PC-9 (cell line): ENCODE measurements around the gene ARL8B. TPM values are rescaled to one million over a fixed set of nuclear protein-coding genes. Genes with fewer than 3 reads are reported as not detected.

Experiments used
- BruUV-seq: library from RNA; stranded (reverse); fragments of 400-500 nt; replicated peaks from 2 replicates; lab custom pipeline; 2021; lab: Mats Ljungman, UMichigan
- CTCF ChIA-PET: fragments of 300-600 bp; sonication (Branson Sonifier 250); formaldehyde crosslinking; loops from one replicate; lab custom pipeline; 2022; ENCODE audit warnings: antibody characterized with exemption; lab: Charles Lee
- POLR2A ChIA-PET: fragments of 300-600 bp; sonication (Branson Sonifier 250); formaldehyde crosslinking; loops from one replicate; lab custom pipeline; 2022; ENCODE audit warnings: antibody characterized with exemption; ENCODE audit not compliant: unreplicated experiment; lab: Charles Lee
- DNase-seq, 2 experiments: peaks; one replicate each; pipeline versions ENCODE4 v3.0.0 to v3.0.0-alpha.2; 2015 to 2022; ENCODE audit warnings: mixed read lengths in 1 of 2
- H2AFZ ChIP-seq: fragments of 200-600 bp; sonication (generic); 2 replicates; pipeline ENCODE4 v1.8.1; 2017; ENCODE audit warnings: antibody characterized with exemption
- H3F3A ChIP-seq: fragments of 200-600 bp; sonication (generic); 2 replicates; pipeline ENCODE4 v1.8.1; 2017; ENCODE audit warnings: antibody characterized with exemption, mild to moderate bottlenecking, low read depth; ENCODE audit not compliant: insufficient read depth
- H3K27ac ChIP-seq: fragments of 200-600 bp; sonication (generic); 2 replicates; pipeline ENCODE4 v1.6.1; 2016; ENCODE audit warnings: mixed run types
- H3K27me3 ChIP-seq: fragments of 200-600 bp; sonication (generic); 2 replicates; pipeline ENCODE4 v1.6.1; 2016; ENCODE audit warnings: low read depth, mixed run types; ENCODE audit not compliant: insufficient read depth
- H3K36me3 ChIP-seq: fragments of 200-600 bp; sonication (generic); 2 replicates; pipeline ENCODE4 v1.6.1; 2016; ENCODE audit warnings: low read depth, mixed run types
- H3K4me1 ChIP-seq: fragments of 200-600 bp; sonication (generic); replicated peaks from 2 replicates; pipeline ENCODE4 v1.6.1; 2016; ENCODE audit warnings: mixed run types; ENCODE audit not compliant: insufficient read depth
- H3K4me2 ChIP-seq: fragments of 200-600 bp; sonication (generic); 2 replicates; pipeline ENCODE4 v1.6.1; 2017; ENCODE audit warnings: mixed run types
- H3K4me3 ChIP-seq: fragments of 200-600 bp; sonication (generic); 2 replicates; pipeline ENCODE4 v1.6.1; 2016; ENCODE audit warnings: mixed run types
- H3K79me2 ChIP-seq: fragments of 200-600 bp; sonication (generic); 2 replicates; pipeline ENCODE4 v1.6.1; 2017; ENCODE audit warnings: low read depth, mixed run types
- H3K9me2 ChIP-seq: fragments of 200-600 bp; sonication (generic); 2 replicates; pipeline ENCODE4 v1.8.1; 2017; ENCODE audit warnings: mild to moderate bottlenecking; ENCODE audit not compliant: insufficient read depth
- H3K9me3 ChIP-seq: fragments of 200-600 bp; sonication (generic); 2 replicates; pipeline ENCODE4 v1.8.1; 2016; ENCODE audit warnings: low read depth; ENCODE audit not compliant: insufficient read depth
- H4K20me1 ChIP-seq: fragments of 200-600 bp; sonication (generic); 2 replicates; pipeline ENCODE4 v1.8.1; 2017; ENCODE audit not compliant: insufficient read depth
- EZH2 ChIP-seq: fragments of 200-600 bp; sonication (generic); IDR thresholded peaks from 2 replicates; pipeline ENCODE4 v1.8.0; 2017; ENCODE audit warnings: antibody characterized with exemption, low read depth
- intact Hi-C: fragments of 100-400 bp; cut with micrococcal nuclease; formaldehyde crosslinking; loops from one replicate; pipeline ENCODE4 v1.10.0; 2022; ENCODE audit not compliant: unreplicated experiment
- total RNA-seq: library from RNA; stranded (reverse); gene quantifications from 2 replicates; pipeline ENCODE4 v1.2.3, GENCODE V29; 2021
- TF ChIP-seq, protein P1 (sequence below): fragments of 200-600 bp; sonication (generic); conservative IDR thresholded peaks from 2 replicates; pipeline ENCODE4 v1.6.1; 2017; ENCODE audit warnings: mixed run types, antibody characterized with exemption, mild to moderate bottlenecking, moderate library complexity

Gene ARL8B
- total RNA-seq, 1 experiment from 2014 or later = 45.4 TPM

DNA sequence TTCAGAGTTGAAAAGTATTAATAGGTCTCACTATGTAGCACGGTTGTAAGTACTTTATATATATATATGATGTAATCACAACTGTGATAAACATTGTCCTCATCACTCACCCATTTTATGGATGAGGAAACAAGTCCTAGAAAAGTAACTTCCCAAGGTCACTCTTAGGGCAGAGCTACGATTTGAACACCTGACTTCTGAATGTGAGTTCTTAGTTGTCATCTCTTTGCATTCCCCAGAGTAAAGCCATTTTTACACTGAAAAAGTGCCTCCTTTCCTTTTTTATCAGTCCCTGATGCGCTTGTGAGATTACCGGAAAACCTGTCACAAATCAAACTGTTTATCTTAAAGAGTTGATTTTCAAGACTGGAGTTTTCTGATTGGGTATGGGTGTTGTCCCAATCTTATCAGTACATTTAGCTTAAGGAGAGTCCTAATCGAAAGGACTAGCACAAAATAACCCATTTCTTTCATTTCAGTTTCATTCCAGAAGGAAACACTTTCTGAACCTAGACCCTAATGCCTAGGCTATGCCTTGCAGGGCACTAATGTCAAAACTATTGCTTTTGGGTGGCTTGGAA, 63.1 kb downstream of the ARL8B start:
- no peak for DNase-seq
- H3K4me1 ChIP-seq = peaks cover under 1% of the 10 kb centered on the region; the same call in 1 of the 2 replicates
- ChIA-PET POLR2A (interaction anchor here (0.6 to 0.7 kb wide), 2 partner anchors 52 to 62 kb away, joined by 3 to 11 read pairs; no protein-coding TSS in a partner anchor), CTCF (no interaction called here)
- no peak overlapping the region for H2AFZ ChIP-seq
- TF ChIP-seq EZH2 = no peak
- TF ChIP-seq, protein P1, sequence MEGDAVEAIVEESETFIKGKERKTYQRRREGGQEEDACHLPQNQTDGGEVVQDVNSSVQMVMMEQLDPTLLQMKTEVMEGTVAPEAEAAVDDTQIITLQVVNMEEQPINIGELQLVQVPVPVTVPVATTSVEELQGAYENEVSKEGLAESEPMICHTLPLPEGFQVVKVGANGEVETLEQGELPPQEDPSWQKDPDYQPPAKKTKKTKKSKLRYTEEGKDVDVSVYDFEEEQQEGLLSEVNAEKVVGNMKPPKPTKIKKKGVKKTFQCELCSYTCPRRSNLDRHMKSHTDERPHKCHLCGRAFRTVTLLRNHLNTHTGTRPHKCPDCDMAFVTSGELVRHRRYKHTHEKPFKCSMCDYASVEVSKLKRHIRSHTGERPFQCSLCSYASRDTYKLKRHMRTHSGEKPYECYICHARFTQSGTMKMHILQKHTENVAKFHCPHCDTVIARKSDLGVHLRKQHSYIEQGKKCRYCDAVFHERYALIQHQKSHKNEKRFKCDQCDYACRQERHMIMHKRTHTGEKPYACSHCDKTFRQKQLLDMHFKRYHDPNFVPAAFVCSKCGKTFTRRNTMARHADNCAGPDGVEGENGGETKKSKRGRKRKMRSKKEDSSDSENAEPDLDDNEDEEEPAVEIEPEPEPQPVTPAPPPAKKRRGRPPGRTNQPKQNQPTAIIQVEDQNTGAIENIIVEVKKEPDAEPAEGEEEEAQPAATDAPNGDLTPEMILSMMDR = no peak
- H3K27me3 ChIP-seq = no peaks in the 10 kb centered on the region
- BruUV-seq = no TSS peak
- H3K9me3 ChIP-seq = no peaks in the 10 kb centered on the region
- no peak overlapping the region for H3K27ac ChIP-seq
- no peaks in the 10 kb centered on the region for H4K20me1 ChIP-seq
- no peaks in the 10 kb centered on the region for H3K36me3 ChIP-seq
- intact Hi-C loops = loop anchor here (5.0 kb wide), 1 partner anchor 208 kb away; the partner anchor contains the start of gene BHLHE40
- no peak overlapping the region for H3K4me3 ChIP-seq
- peaks cover 24% of the 10 kb centered on the region for H3K79me2 ChIP-seq
- 0 out of 2 replicates have a peak, but pooled peaks cover 5% of the 10 kb centered on the region for H3F3A ChIP-seq
- H3K4me2 ChIP-seq = no peak overlapping the region
- no peaks in the 10 kb centered on the region for H3K9me2 ChIP-seq

DNA sequence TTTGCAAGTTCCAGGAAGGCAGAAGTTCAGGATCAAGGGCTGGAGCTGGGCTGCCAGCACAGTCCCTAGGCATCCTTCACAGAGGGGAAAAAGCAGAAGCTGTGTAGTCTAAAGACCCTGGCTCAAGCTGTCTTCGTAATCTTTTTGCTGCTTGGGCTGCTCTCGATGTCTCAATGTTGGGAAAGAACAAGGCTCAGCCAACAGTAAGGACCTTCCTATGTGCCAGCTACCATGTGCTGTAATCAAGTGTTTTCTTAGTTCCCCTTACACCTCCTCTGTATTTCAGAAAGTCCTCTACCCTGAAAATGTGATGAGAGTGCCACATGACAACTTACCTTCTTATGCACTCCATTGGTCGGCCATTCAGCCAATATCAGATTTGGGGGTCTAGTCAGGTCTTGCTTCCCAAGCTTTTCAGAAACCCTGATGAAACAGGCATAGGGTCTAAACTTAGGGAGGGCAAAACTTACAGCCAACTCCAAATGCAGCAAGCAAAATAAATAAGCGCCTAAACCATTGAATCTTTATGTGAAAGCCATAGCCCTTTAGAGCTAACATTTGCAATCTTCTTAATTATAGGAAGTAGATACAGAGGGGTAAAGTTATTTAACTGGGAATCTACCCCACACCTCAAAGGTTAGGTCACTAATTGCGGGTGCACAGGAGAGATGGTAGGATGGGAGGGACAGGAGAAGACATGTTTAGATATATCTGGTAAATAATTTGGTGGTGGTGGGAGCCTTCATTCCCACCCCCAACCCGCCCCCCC, 64.2 kb downstream of the ARL8B start:
- Histone ChIP-seq H3K4me3 (peak overlapping the region; percentile 55; the same call in 1 of the 2 replicates), H3K4me1 (peaks cover 11% of the 10 kb centered on the region), H3K36me3 (no peaks in the 10 kb centered on the region), H3K9me3 (no peaks in the 10 kb centered on the region), H2AFZ (no peak overlapping the region), H3F3A (0 out of 2 replicates have a peak, but pooled peaks cover 5% of the 10 kb centered on the region), H3K4me2 (peak overlapping the region; percentile 80), H3K27me3 (no peaks in the 10 kb centered on the region), H3K79me2 (peaks cover 34% of the 10 kb centered on the region), H4K20me1 (no peaks in the 10 kb centered on the region), H3K27ac (no peak overlapping the region), H3K9me2 (no peaks in the 10 kb centered on the region)
- intact Hi-C loops = loop anchor here (2.0 to 5.0 kb wide), 2 partner anchors 63 to 209 kb away; partner anchors contain the start of genes ARL8B and BHLHE40
- no peak for TF ChIP-seq EZH2
- TF ChIP-seq, protein P1 = no peak
- ChIA-PET POLR2A (interaction anchor here (0.6 to 0.7 kb wide), 3 partner anchors 24 to 207 kb away, joined by 3 to 7 read pairs (median 3); no protein-coding TSS in a partner anchor), CTCF (interaction anchor here (0.6 kb wide), 2 partner anchors 10 to 75 kb away, joined by 3 read pairs; no protein-coding TSS in a partner anchor)
- BruUV-seq = no TSS peak
- DNase-seq = no peak

DNA sequence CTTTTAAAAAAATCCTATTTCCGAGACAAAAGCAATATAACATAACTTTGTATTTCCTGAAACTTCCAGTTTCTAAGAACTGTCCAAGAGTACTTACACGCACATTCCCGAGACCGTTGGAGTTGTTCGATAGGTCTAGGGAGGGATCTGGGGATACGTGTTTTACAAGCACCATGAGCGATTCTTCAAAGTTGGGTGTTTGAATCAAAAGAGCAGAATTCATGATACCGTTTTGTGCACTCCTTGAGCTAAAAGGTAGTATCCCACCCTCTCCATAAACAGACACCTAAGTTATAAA, 64.7 kb downstream of the ARL8B start:
- Histone ChIP-seq H3F3A (0 out of 2 replicates have a peak, but pooled peaks cover 5% of the 10 kb centered on the region), H3K27me3 (no peaks in the 10 kb centered on the region), H3K4me2 (peak overlapping the region; percentile 80), H3K27ac (peak overlapping the region; percentile 73), H3K9me2 (no peaks in the 10 kb centered on the region), H4K20me1 (no peaks in the 10 kb centered on the region), H3K4me3 (peak overlapping the region; percentile 55; the same call in 1 of the 2 replicates), H3K36me3 (no peaks in the 10 kb centered on the region), H3K79me2 (peaks cover 40% of the 10 kb centered on the region), H3K4me1 (peaks cover 17% of the 10 kb centered on the region), H2AFZ (no peak overlapping the region), H3K9me3 (no peaks in the 10 kb centered on the region)
- ChIA-PET CTCF (interaction anchor here (0.6 kb wide), 2 partner anchors 10 to 75 kb away, joined by 3 read pairs; no protein-coding TSS in a partner anchor), POLR2A (interaction anchor here (0.6 kb wide), 1 partner anchor 208 kb away, joined by 7 read pairs; no protein-coding TSS in a partner anchor)
- BruUV-seq = TSS peak; percentile 62
- no peak for TF ChIP-seq EZH2
- TF ChIP-seq, protein P1 = no peak
- intact Hi-C loops = loop anchor here (2.0 to 5.0 kb wide), 2 partner anchors 64 to 210 kb away; partner anchors contain the start of genes ARL8B and BHLHE40
- no peak for DNase-seq
